Heart right ventricle (tissue), 16 donors: ENCODE data around the gene KCNV2. TPM values are rescaled to one million over a fixed set of nuclear protein-coding genes. Genes with fewer than 3 reads are reported as not detected.

Experiments
- ATAC-seq, 8 donors: fragments of 200-7000 bp; cut with Tn5 transposase; one replicate each; pipeline ENCODE4 v1.9.1; 2020; ENCODE audit warnings: mild to moderate bottlenecking in 8 of 8, moderate library complexity in 8 of 8, moderate number of reproducible peaks in 1 of 8
- DNase-seq, 2 donors: peaks; one replicate each; pipeline ENCODE4 v3.0.0-alpha.2; 2020
- H3K27ac ChIP-seq, 10 donors: fragments of 200-600 bp; sonication (generic) in 2 of 10; one replicate each; pipeline versions ENCODE4 v1.5.0 to v1.8.0; 2020 to 2022; ENCODE audit warnings: mild to moderate bottlenecking in 3 of 10
- H3K27me3 ChIP-seq, 7 donors: fragments of 200-600 bp; one replicate each; pipeline ENCODE4 v1.8.0; 2021 to 2022; ENCODE audit warnings: mild to moderate bottlenecking in 2 of 7
- H3K36me3 ChIP-seq, 9 donors: fragments of 200-600 bp; sonication (generic) in 1 of 9; one replicate each; pipeline versions ENCODE4 v1.5.0 to v1.8.0; 2020 to 2022; ENCODE audit warnings: mild to moderate bottlenecking in 2 of 9
- H3K4me1 ChIP-seq, 9 donors: fragments of 200-600 bp; sonication (generic) in 1 of 9; one replicate each; pipeline versions ENCODE4 v1.5.0 to v1.8.0; 2020 to 2022; ENCODE audit warnings: mild to moderate bottlenecking in 4 of 9
- H3K4me3 ChIP-seq, 10 donors: fragments of 200-600 bp; sonication (generic) in 2 of 10; one replicate each; pipeline versions ENCODE4 v1.5.0 to v1.8.0; 2020 to 2022; ENCODE audit warnings: mild to moderate bottlenecking in 7 of 10, moderate library complexity in 2 of 10
- H3K9me3 ChIP-seq, 11 donors: fragments of 200-600 bp in 10 of 11; sonication (generic) in 2 of 11; one replicate each; pipeline versions ENCODE4 v1.5.0 to v1.8.0; 2013 to 2022; ENCODE audit warnings: mild to moderate bottlenecking in 2 of 11, control low read depth in 1 of 11, moderate library complexity in 1 of 11
- WGBS, 2 donors: extraction: QIAGEN DNeasy Blood & Tissue Kit; methylation state at CpG; one replicate each; pipeline ENCODE4 v1.1.7; 2013; ENCODE audit warnings: inconsistent platforms in 1 of 2; 5-methylcytosine and 5-hydroxymethylcytosine counted together
- intact Hi-C, 10 donors: fragments of 100-400 bp; cut with DNase I; formaldehyde crosslinking; loops; one replicate each; pipeline versions ENCODE4 v1.11.1 to v1.14.2; 2022
- polyA plus RNA-seq, 2 donors: library from polyadenylated mRNA; stranded (reverse); fragments of 200-250 nt; gene quantifications; one replicate each; pipeline ENCODE4 v1.2.3, GENCODE V29; 2013
- total RNA-seq, 10 donors: library from RNA; stranded (reverse); fragmentation: NEBNext Ultra II Directional in 3 of 10; extraction: Animal tissue kit (Norgen Biotek cat#: 25700) in 3 of 10; gene quantifications; one replicate each; pipeline versions ENCODE4 v1.2.1 to v1.2.4, GENCODE V29; 2021 to 2023
- TF ChIP-seq, protein P1 (sequence below), 9 donors: fragments of 200-600 bp; sonication (generic) in 2 of 9; IDR thresholded peaks; one replicate each; pipeline versions ENCODE4 v1.5.0 to v1.8.0; 2021 to 2022; ENCODE audit warnings: antibody characterized with exemption in 9 of 9, mild to moderate bottlenecking in 5 of 9, moderate library complexity in 1 of 9
- donor health status: Arrhythmogenic right ventricular cardiomyopathy.
- donor health status: ischemic (EF 13 %, LVEDD 7.1; RV severe dilation, severe dysfunction).
- donor health status: healthy with polysubstance abuse.
- donor health status: DM: no; HTN: yes; CAD: no.
- donor health status: DM: no; HTN: no; CAD: no.
- donor health status: ischemic (EF 25% LVEDD 6.9; RV normal size, moderate dysfunction).
- donor health status: ischemic (EF 25% LVEDD 5.7; RV mildly dilated, moderate dysfunction).
- donor health status: healthy.
- donor health status: DM: yes; HTN: yes; CAD: no.
- donor health status: Ischemic cardiomyopathy.
- donor health status: ischemic (EF 35%, LVEDD 5.7; RV mildly dilated, moderate dysfunction).
- donor health status: nonischemic (EF 11% LVEDD 7.7; RV severe dilation, severe dysfunction).
- donor health status: DM: yes; HTN: yes; CAD: no.
- donor health status: PGD.
- donor health status: ischemic (EF 29% LVEDD 5.4; RV normal size, mild dysfunction).
- donor health status: nonischemic (EF 23%, LVEDD 6.1; RV moderate dilation, normal function).

The KCNV2 gene
- total and polyA plus RNA-seq, 12 donors: not detected

DNA sequence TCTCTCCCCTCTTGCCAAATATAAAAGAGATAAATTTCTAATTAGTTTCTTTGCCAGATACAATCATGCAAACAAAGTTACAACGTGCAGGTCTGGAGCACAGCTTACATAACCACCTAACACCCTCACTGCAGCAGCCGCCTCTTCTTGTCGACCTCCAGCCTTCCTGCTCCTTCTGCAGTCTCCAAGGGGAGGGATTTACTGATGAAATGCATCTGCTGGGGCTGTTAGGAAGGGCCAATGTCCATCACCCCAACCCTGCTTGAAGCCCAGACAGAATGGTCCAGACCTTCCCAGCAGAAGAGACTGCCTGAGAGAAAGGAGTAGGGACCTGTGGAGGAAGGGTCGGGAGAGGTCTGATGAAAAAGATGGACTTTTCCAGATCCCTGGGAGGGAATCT, 15.2 kb downstream of the KCNV2 start:
- Histone ChIP-seq H3K27me3 (no peaks in the 10 kb centered on the region), H3K4me1 (peaks cover 0 to 19% (median 8%) of the 10 kb centered on the region in 9 donors), H3K36me3 (no peaks in the 10 kb centered on the region), H3K27ac (peak overlapping the region in 1 of 10 donors; percentile 3), H3K9me3 (no peaks in the 10 kb centered on the region), H3K4me3 (no peak overlapping the region)
- TF ChIP-seq, protein P1, sequence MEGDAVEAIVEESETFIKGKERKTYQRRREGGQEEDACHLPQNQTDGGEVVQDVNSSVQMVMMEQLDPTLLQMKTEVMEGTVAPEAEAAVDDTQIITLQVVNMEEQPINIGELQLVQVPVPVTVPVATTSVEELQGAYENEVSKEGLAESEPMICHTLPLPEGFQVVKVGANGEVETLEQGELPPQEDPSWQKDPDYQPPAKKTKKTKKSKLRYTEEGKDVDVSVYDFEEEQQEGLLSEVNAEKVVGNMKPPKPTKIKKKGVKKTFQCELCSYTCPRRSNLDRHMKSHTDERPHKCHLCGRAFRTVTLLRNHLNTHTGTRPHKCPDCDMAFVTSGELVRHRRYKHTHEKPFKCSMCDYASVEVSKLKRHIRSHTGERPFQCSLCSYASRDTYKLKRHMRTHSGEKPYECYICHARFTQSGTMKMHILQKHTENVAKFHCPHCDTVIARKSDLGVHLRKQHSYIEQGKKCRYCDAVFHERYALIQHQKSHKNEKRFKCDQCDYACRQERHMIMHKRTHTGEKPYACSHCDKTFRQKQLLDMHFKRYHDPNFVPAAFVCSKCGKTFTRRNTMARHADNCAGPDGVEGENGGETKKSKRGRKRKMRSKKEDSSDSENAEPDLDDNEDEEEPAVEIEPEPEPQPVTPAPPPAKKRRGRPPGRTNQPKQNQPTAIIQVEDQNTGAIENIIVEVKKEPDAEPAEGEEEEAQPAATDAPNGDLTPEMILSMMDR (IDR thresholded peaks at IDR 0.05): no peak
- 54 to 69% methylated on average over 4 of the region's 4 CpGs for WGBS, 2 donors
- intact Hi-C loops: loop anchor here in 2 of 10 donors (10.0 kb wide), 2 partner anchors 102 to 408 kb away; no protein-coding TSS in a partner anchor
- DNase-seq: no peak
- peak in 3 of 8 donors; percentile 50 to 65 (median 56) for ATAC-seq

DNA sequence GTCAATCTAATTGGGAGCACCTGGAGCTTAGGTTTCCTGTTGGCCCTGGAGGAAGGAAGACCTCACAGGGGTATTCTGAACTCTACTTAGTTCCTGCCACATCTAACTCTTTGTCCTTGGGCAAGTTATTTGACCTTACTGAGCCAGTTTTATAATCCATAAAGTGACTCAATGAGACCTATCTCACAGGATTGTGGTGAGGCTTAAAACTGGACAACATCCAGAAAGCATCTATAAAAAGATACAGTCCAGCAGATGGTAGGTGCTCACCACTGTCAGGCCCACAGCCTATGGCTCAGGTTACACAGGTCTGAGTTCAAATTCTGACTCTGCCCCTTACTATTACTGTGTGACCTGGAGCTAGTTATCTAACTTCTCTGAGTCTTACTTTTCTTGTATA, 23.3 kb downstream of the KCNV2 start:
- Histone ChIP-seq H3K36me3 (no peaks in the 10 kb centered on the region), H3K4me1 (peaks cover 0 to 7% (median 0%) of the 10 kb centered on the region in 9 donors), H3K27ac (no peak overlapping the region), H3K9me3 (no peaks in the 10 kb centered on the region), H3K4me3 (no peak overlapping the region), H3K27me3 (no peaks in the 10 kb centered on the region)
- TF ChIP-seq, protein P1 (IDR thresholded peaks at IDR 0.05): no peak
- intact Hi-C loops: loop anchor here in 1 of 10 donors (10.0 kb wide), 1 partner anchor 64 kb away; no protein-coding TSS in a partner anchor
- no peak for ATAC-seq
- DNase-seq: no peak

DNA sequence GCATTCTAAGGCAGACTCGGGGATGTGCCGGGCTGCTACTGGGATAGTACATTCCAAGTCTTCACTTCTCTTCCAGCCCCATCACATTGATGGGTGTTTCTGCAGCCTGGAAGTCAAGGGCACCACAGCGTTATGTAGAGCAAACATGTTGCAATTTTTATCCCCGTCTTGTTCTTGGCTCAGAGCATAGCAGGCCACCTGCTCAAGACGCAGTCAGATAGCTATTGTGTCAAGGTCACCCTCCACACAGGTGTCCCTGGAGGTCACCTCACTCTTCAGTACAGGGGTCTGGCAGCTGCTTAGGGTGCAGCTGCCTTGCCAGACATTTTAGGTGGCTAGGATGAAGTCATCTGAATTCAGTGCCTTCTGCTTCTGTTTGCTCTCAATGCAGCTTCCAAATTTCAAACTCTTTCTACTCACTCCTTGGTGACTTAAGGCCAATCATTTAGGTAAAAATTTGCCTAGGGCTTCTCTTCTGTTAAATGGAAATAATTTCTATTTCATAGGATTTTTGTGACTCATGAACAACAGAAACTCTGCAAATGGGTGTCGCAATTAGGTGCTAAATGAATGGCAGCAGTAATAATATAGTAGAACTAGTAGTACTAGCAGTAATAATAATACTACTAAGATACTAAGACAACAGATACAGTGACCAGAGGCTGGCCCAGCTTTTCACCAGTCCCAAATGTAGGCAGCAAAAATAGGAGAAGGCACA, 24.3 kb downstream of the KCNV2 start:
- ATAC-seq: peak in 4 of 8 donors; percentile 20 to 48 (median 29)
- 68 to 77% methylated on average over 6 of the region's 6 CpGs for WGBS, 2 donors

DNA sequence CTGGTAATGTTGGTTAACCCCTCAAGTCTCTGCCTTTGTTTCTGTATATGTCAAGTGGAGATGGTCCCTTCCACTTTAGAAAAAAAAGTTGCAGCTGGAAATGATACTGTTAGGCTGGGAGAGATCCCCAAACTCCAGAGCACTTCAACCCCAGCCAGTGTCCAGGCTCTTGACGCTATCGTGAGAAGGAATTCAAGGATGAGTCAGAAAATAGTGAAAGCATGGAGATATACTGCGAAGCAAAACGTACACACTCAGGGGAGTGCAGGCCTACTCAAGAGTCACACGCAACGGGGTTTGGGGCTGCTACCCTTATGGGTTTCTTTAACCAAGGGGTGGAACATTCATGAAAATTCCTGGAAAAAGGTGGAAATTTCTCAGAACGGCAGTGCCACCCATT, 24.9 kb downstream of the KCNV2 start:
- Histone ChIP-seq H3K9me3 (no peaks in the 10 kb centered on the region), H3K27ac (no peak overlapping the region), H3K4me3 (no peak overlapping the region), H3K27me3 (no peaks in the 10 kb centered on the region), H3K36me3 (no peaks in the 10 kb centered on the region), H3K4me1 (peaks cover 0 to 7% (median 0%) of the 10 kb centered on the region in 9 donors)
- no peak for ATAC-seq
- intact Hi-C loops: loop anchor here in 1 of 10 donors (10.0 kb wide), 1 partner anchor 63 kb away; no protein-coding TSS in a partner anchor
- 88 to 90% methylated on average over 7 of the region's 7 CpGs for WGBS, 2 donors
- TF ChIP-seq, protein P1 (IDR thresholded peaks at IDR 0.05): no peak
- no peak for DNase-seq

More for the DNA sequence above, 24.3 kb downstream of the KCNV2 start:
- H3K36me3 ChIP-seq: no peaks in the 10 kb centered on the region
- TF ChIP-seq, protein P1 (IDR thresholded peaks at IDR 0.05): no peak
- no peaks in the 10 kb centered on the region for H3K9me3 ChIP-seq
- no peaks in the 10 kb centered on the region for H3K27me3 ChIP-seq
- intact Hi-C loops: loop anchor here in 1 of 10 donors (10.0 kb wide), 1 partner anchor 63 kb away; no protein-coding TSS in a partner anchor
- no peak overlapping the region for H3K4me3 ChIP-seq
- H3K27ac ChIP-seq: no peak overlapping the region
- no peak for DNase-seq
- H3K4me1 ChIP-seq: peaks cover 0 to 7% (median 0%) of the 10 kb centered on the region in 9 donors
